K562 (cell line): ENCODE results near the gene KCNQ4. TPM values are rescaled to one million over a fixed set of nuclear protein-coding genes. Genes with fewer than 3 reads are reported as not detected.

ENCODE experiments used
- ARHGAP35 ChIP-seq: fragments of 450-650 bp; IDR thresholded peaks from 2 replicates; pipeline ENCODE4 v1.6.1; 2018; ENCODE audit not compliant: partially characterized antibody
- CBX1 ChIP-seq: sonication (generic); IDR thresholded peaks from 2 replicates; pipeline ENCODE4 v1.6.1; 2016; ENCODE audit warnings: antibody characterized with exemption, low read depth, mild to moderate bottlenecking
- ESRRA ChIP-seq: fragments of 450-650 bp; IDR thresholded peaks from 2 replicates; pipeline ENCODE4 v1.6.1; 2014; ENCODE audit warnings: low read depth, mild to moderate bottlenecking, moderate library complexity, borderline replicate concordance
- FOXJ2 ChIP-seq: fragments of 200-800 bp; sonication (Bioruptor generic); IDR thresholded peaks from 2 replicates; pipeline ENCODE4 v1.6.1; 2016; ENCODE audit warnings: missing genetic modification characterization, missing compliant biosample characterization
- FOXM1 ChIP-seq, 2 experiments: fragments of 450-650 bp in 1 of 2; sonication (generic) in 1 of 2; formaldehyde crosslinking in 1 of 2; IDR thresholded peaks; 2 replicates each; pipeline versions ENCODE4 v1.6.1 to v1.9.0; 2017 to 2022; ENCODE audit warnings: low read depth in 2 of 2, mild to moderate bottlenecking in 2 of 2, missing genetic modification reagents in 1 of 2, moderate library complexity in 1 of 2
- NFRKB ChIP-seq: fragments of 450-650 bp; IDR thresholded peaks from 2 replicates; pipeline ENCODE4 v1.6.1; 2016; ENCODE audit warnings: low read depth
- PHF21A ChIP-seq: fragments of 450-650 bp; IDR thresholded peaks from 2 replicates; pipeline ENCODE4 v1.6.1; 2017; ENCODE audit warnings: low read depth, borderline replicate concordance
- PML ChIP-seq: IDR thresholded peaks from 2 replicates; pipeline ENCODE4 v1.6.1; 2012; ENCODE audit warnings: low read length, inconsistent platforms
- POU5F1 ChIP-seq: fragments of 150-350 bp; IDR thresholded peaks from 2 replicates; pipeline ENCODE4 v1.6.1; 2014; ENCODE audit warnings: borderline replicate concordance, low read length, low read depth, mild to moderate bottlenecking; ENCODE audit not compliant: partially characterized antibody
- PURB ChIP-seq: sonication (generic); formaldehyde crosslinking; IDR thresholded peaks from 2 replicates; pipeline ENCODE4 v1.9.0; 2021; ENCODE audit warnings: low read depth, mild to moderate bottlenecking, missing genetic modification reagents
- RERE ChIP-seq: sonication (generic); formaldehyde crosslinking; IDR thresholded peaks from 2 replicates; pipeline ENCODE4 v1.8.0; 2023; ENCODE audit warnings: missing genetic modification reagents, mild to moderate bottlenecking, borderline replicate concordance
- RFX1 ChIP-seq: fragments of 450-650 bp; IDR thresholded peaks from 2 replicates; pipeline ENCODE4 v1.6.1; 2016; ENCODE audit warnings: mild to moderate bottlenecking, moderate library complexity
- SREBF2 ChIP-seq: sonication (generic); formaldehyde crosslinking; IDR thresholded peaks from 2 replicates; pipeline ENCODE4 v1.4.0; 2020; ENCODE audit warnings: mild to moderate bottlenecking, missing genetic modification reagents
- TCF7 ChIP-seq: sonication (generic); IDR thresholded peaks from 2 replicates; pipeline ENCODE4 v1.6.1; 2016; ENCODE audit warnings: antibody characterized with exemption, borderline replicate concordance
- U2AF1 ChIP-seq: fragments of 200-400 bp; formaldehyde crosslinking; optimal IDR thresholded peaks from 2 replicates; pipeline ENCODE3; 2017; ENCODE audit warnings: mild to moderate bottlenecking, low read depth, low read length, moderate library complexity
- ZC3H11A ChIP-seq: IDR thresholded peaks from 2 replicates; pipeline ENCODE4 v1.6.1; 2012; ENCODE audit warnings: low read depth, low read length, improper control_type of control experiment
- ZC3H8 ChIP-seq: fragments of 450-650 bp; IDR thresholded peaks from 2 replicates; pipeline ENCODE4 v1.6.1; 2017
- ZNF253 ChIP-seq: fragments of 250-450 bp; sonication (Bioruptor Pico); conservative IDR thresholded peaks from 2 replicates; pipeline ENCODE4 v1.6.1; 2021; ENCODE audit warnings: mild to moderate bottlenecking
- ZNF282 ChIP-seq: sonication (generic); formaldehyde crosslinking; IDR thresholded peaks from 2 replicates; pipeline ENCODE4 v1.8.1; 2023; ENCODE audit warnings: missing genetic modification reagents
- ZNF655 ChIP-seq: fragments of 250-450 bp; sonication (Bioruptor Pico); IDR thresholded peaks from 2 replicates; pipeline ENCODE4 v1.5.0; 2021
- polyA plus RNA-seq, 8 experiments: library from polyadenylated mRNA; depleted of rRNA in 4 of 8; stranded (reverse) in 5 of 8; unstranded in 3 of 8; fragments of >200 nt; fragmentation: Nextera tagmentation in 2 of 8; fragmentation: Illumina TruSeq in 1 of 8; extraction: Ambion mirVana in 2 of 8; extraction: Trizol in 1 of 8; gene quantifications; 2 replicates each; pipeline versions ENCODE4 v1.2.1 to v1.2.3, GENCODE V29; 2011 to 2014; ENCODE audit warnings: inconsistent platforms in 1 of 8, missing spikeins in 1 of 8
- total RNA-seq, 7 experiments: library from RNA; depleted of rRNA in 6 of 7; stranded (reverse); fragments of >200 nt in 6 of 7; fragmentation: Illumina TruSeq in 2 of 7; extraction: Trizol in 2 of 7; gene quantifications; 2 replicates each; pipeline versions ENCODE4 v1.2.1 to v1.2.3, GENCODE V29; 2011 to 2021; ENCODE audit warnings: low replicate concordance in 1 of 7
- TF ChIP-seq, protein P1 (sequence below): sonication (generic); formaldehyde crosslinking; IDR thresholded peaks from 2 replicates; pipeline ENCODE4 v1.8.0; 2022; ENCODE audit warnings: mild to moderate bottlenecking, missing genetic modification reagents

The KCNQ4 gene
- total and polyA plus RNA-seq, 9 of the 15 experiments (the other 6 are each of a cell fraction or from before 2014, with no cell fraction given), result 0.07 to 4.1 (median 0.79) TPM

DNA sequence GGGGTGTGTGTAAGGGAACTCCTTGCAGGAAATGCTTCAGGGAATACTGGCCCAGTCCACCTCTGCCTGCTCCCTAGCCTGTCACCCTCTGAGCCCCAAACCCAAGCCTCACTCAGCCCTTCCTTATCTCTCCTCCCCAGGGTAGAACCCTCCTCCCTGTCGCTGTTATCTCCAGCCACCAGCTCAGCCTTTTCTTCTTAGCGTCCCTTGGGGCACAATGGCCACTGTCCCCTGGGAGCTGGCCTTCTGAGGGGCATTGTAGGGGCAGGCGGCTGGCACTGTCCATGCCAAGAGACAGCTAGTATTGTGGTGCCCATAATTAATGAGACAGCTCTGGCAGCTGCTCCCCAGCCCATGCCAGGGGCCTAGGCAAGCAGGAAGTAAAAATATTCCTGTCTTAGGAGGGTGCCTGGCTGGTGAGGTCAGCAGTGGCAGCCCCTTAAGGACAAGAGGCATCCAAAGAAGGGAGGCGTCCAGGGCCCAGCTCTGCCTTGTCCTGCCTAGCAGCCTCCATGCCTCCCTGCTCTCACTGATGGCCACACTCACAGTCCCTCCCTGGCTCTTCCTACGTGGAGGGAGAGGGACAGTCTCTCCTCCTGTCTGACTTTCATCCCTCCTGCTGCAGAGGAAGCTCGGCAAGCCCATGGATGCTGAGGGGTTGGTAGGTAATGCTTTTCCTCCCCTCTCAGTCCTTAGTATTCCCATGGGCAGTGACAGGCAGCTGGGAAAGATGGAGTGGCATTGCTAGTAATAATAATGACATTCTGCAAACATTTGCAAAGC is 37.5 kb downstream of the KCNQ4 start (continued):
- TF ChIP-seq, protein P1, sequence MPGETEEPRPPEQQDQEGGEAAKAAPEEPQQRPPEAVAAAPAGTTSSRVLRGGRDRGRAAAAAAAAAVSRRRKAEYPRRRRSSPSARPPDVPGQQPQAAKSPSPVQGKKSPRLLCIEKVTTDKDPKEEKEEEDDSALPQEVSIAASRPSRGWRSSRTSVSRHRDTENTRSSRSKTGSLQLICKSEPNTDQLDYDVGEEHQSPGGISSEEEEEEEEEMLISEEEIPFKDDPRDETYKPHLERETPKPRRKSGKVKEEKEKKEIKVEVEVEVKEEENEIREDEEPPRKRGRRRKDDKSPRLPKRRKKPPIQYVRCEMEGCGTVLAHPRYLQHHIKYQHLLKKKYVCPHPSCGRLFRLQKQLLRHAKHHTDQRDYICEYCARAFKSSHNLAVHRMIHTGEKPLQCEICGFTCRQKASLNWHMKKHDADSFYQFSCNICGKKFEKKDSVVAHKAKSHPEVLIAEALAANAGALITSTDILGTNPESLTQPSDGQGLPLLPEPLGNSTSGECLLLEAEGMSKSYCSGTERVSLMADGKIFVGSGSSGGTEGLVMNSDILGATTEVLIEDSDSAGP (CRISPR knock-in tag), result no peak
- TF ChIP-seq U2AF1 (no peak), POU5F1 (no peak), NFRKB (no peak), ZNF655 (no peak), RFX1 (no peak), ARHGAP35 (no peak), TCF7 (no peak), ESRRA (peak; percentile 64; the same call in 1 of the 2 replicates), FOXJ2 (no peak), PURB (CRISPR knock-in tag) (no peak), CBX1 (no peak), SREBF2 (no peak), FOXM1 (IDR thresholded peaks at IDR 0.05; ENCODE audit: low read depth) (peak; percentile 96), FOXM1 (CRISPR knock-in tag; IDR thresholded peaks at IDR 0.05; ENCODE audit: low read depth) (no peak), ZNF253 (CRISPR knock-in tag) (no peak), ZC3H8 (0 out of 2 replicates have a peak, but pooled peaks have one; percentile 66), PHF21A (peak; percentile 79; the same call in 1 of the 2 replicates), ZC3H11A (no peak; the same call in 1 of the 2 replicates), ZNF282 (no peak), PML (peak; percentile 98), RERE (CRISPR knock-in tag) (0 out of 2 replicates have a peak, but pooled peaks have one; percentile 51)
